A204.1 (cell line): ENCODE data around the gene MUC12.

ENCODE experiments used
- FAIRE-seq: peaks from 2 replicates; lab custom pipeline; 2012; peaks lifted over from hg19 to GRCh38; lab: Jason Lieb, UNC

The MUC12 gene

GRCh38 chr7:101066141-101066832 is 96.9 kb downstream of the MUC12 start:
- FAIRE-seq, result no peak

DNA sequence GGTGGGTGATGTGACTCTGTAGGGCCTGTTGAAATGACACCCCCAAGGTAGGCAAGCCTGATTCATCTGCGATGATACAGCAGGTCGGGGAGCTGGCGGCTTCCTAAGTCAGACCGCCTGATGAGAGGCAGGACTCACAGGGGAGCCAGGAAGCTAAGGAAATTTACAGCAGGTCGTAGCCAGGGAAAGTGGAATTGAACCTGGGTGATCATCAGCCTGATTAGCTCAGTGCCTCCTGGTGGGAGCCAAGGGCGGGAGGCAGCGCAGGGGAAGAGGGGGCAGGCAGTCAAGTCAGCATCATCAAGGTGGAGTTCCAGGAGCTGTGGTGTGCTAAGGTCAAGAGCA is 97.4 kb downstream of the MUC12 start:
- FAIRE-seq, result no peak

GRCh38 chr7:101068401-101068800 is 99.0 kb downstream of the MUC12 start:
- FAIRE-seq, result no peak
